Measurements from ENCODE around the gene ICE2. TPM values are rescaled to one million over a fixed set of nuclear protein-coding genes. Genes with fewer than 3 reads are reported as not detected.

The ICE2 gene
- 29.0 and 43.9 TPM in 2 replicates for polyA plus RNA-seq (2014; cell fraction: cytosol; rRNA removed)
- 36.7 and 40.8 TPM in 2 replicates for polyA plus RNA-seq (2014; cell fraction: nucleus; rRNA removed)

- peak; percentile 95 for DNase-seq (ENCODE audit: low spot score)
Measured at GRCh38 chr15:60478566-60479360, at the start of gene ICE2. Gene ICE2 (minus strand): TSS chr15:60479142. CDS start chr15:60477977, 1,165 bp downstream.

GRCh38 chr15:60528530-60528929 lies 49.6 kb upstream of the ICE2 start:
- no peak for DNase-seq (ENCODE audit: low spot score)

- no peak for DNase-seq (ENCODE audit: low spot score)
Measured at GRCh38 chr15:60527456-60527855, 48.5 kb upstream of the ICE2 start.

GRCh38 chr15:60526127-60526616 lies 47.2 kb upstream of the ICE2 start:
- DNase-seq (ENCODE audit: low spot score) = peak; percentile 12

- DNase-seq (ENCODE audit: low spot score) = no peak
Measured at GRCh38 chr15:60525341-60526039, 46.5 kb upstream of the ICE2 start.

- DNase-seq (ENCODE audit: low spot score) = no peak
Measured at GRCh38 chr15:60523056-60523455, 44.1 kb upstream of the ICE2 start.

GRCh38 chr15:60520825-60521368 lies 42.0 kb upstream of the ICE2 start:
- DNase-seq (ENCODE audit: low spot score) = peak; percentile 68

GRCh38 chr15:60520013-60520824 lies 41.3 kb upstream of the ICE2 start:
- DNase-seq (ENCODE audit: low spot score) = no peak

- no peak for DNase-seq (ENCODE audit: low spot score)
Measured at GRCh38 chr15:60519218-60519617, 40.3 kb upstream of the ICE2 start.

- DNase-seq (ENCODE audit: low spot score) = no peak
Measured at GRCh38 chr15:60518511-60518910, 39.6 kb upstream of the ICE2 start.

GRCh38 chr15:60514261-60514881 lies 35.4 kb upstream of the ICE2 start:
- DNase-seq (ENCODE audit: low spot score) = no peak

- DNase-seq (ENCODE audit: low spot score) = no peak
Measured at GRCh38 chr15:60513676-60514075, 34.7 kb upstream of the ICE2 start.

- DNase-seq (ENCODE audit: low spot score) = no peak
Measured at GRCh38 chr15:60512937-60513336, 34.0 kb upstream of the ICE2 start.

- no peak for DNase-seq (ENCODE audit: low spot score)
Measured at GRCh38 chr15:60511351-60512031, 32.5 kb upstream of the ICE2 start.

- DNase-seq (ENCODE audit: low spot score) = no peak
Measured at GRCh38 chr15:60510006-60510405, 31.1 kb upstream of the ICE2 start.

GRCh38 chr15:60509470-60509869 lies 30.5 kb upstream of the ICE2 start:
- no peak for DNase-seq (ENCODE audit: low spot score)

GRCh38 chr15:60508442-60508841 lies 29.5 kb upstream of the ICE2 start:
- no peak for DNase-seq (ENCODE audit: low spot score)

GRCh38 chr15:60507596-60508424 lies 28.9 kb upstream of the ICE2 start:
- DNase-seq (ENCODE audit: low spot score) = peak; percentile 58

- DNase-seq (ENCODE audit: low spot score) = no peak
Measured at GRCh38 chr15:60496853-60497252, 17.9 kb upstream of the ICE2 start.

Data from SK-N-DZ (cell line).